Nephron (organoid): ENCODE measurements around the gene NEGR1.

ENCODE experiments used
- H3K27ac Mint-ChIP-seq, 3 experiments: 2 replicates each; pipeline ENCODE4 v1.8.0; 2020; ENCODE audit warnings: mixed read lengths in 3 of 3, mild to moderate bottlenecking in 2 of 3, moderate library complexity in 1 of 3
- H3K27me3 Mint-ChIP-seq: 2 replicates; pipeline ENCODE4 v1.8.0; 2021; ENCODE audit warnings: low read depth, mild to moderate bottlenecking, moderate library complexity, mixed read lengths
- H3K36me3 Mint-ChIP-seq: 2 replicates; pipeline ENCODE4 v1.8.0; 2020; ENCODE audit warnings: low read depth, mixed read lengths
- H3K4me1 Mint-ChIP-seq: 2 replicates; pipeline ENCODE4 v1.8.0; 2020; ENCODE audit warnings: mixed read lengths
- H3K4me3 Mint-ChIP-seq, 3 experiments: 2 replicates each; pipeline ENCODE4 v1.8.0; 2020; ENCODE audit warnings: mild to moderate bottlenecking in 3 of 3, mixed read lengths in 3 of 3, moderate library complexity in 2 of 3
- H3K9me3 Mint-ChIP-seq: 2 replicates; pipeline ENCODE4 v1.8.0; 2020; ENCODE audit warnings: mixed read lengths
- CTCF ChIP-seq, 3 experiments: fragments of 200-600 bp; sonication (generic); IDR thresholded peaks; one replicate each; pipeline ENCODE4 v1.5.0; 2021; ENCODE audit warnings: antibody characterized with exemption in 3 of 3; ENCODE audit not compliant: unreplicated experiment in 3 of 3

NEGR1 gene

DNA sequence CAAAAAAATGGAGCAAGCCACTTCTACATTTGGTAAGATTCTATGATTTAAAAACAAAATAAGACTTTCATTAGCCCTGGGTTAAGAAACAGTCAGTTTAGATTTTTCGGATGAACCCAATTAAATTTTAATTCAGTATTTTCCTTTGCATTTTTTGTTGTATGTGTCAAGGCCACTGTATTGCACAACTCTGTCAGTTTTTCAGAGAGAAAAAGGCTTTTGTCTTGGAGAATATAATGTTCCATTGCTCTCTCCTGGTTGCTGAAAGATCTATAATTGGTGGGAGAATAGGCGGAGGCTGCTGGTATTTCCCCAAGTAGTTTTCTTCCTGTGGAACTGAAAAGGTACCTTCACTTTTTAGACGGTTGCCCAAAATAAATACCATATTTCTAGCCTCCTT is 84.6 kb downstream of the NEGR1 start:
- Mint-ChIP-seq H3K27ac (no peak overlapping the region), H3K27me3 (no peaks in the 10 kb centered on the region), H3K4me1 (no peaks in the 10 kb centered on the region), H3K4me3 (no peak overlapping the region), H3K36me3 (no peaks in the 10 kb centered on the region), H3K9me3 (peaks cover 7% of the 10 kb centered on the region)
- TF ChIP-seq CTCF (IDR thresholded peaks at IDR 0.05; ENCODE audit: unreplicated experiment in 3 of 3), result no peak

DNA sequence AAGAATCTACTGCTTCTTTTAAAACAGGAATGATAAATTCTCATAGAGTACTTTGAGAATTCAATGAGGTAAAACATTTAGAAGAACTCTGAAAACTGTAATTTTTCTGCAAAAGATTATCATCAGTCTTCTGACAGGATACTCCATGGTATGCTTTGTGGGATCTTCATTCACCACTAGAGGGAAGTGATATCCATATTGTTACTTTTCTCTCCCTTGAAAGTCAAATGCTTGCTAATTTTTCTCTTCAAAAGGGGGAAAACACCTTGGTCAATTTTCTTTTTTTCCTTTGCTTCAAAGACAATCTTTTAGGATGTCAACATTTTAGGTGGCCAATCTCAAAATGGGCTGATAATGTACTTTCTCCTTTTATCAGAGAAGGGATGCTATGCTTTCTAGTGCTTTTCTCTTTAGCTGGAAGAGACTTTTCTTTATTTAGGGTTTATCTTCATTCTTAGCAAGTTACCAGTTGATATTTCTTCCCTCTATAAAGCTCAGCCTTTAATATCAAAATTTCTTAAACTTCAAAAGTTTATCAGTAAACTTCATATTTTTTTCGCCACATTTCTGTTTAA is 95.5 kb downstream of the NEGR1 start:
- peaks cover 9% of the 10 kb centered on the region for H3K4me1 Mint-ChIP-seq
- H3K9me3 Mint-ChIP-seq, result no peaks in the 10 kb centered on the region
- peak; percentile 43 to 51 (median 43) for TF ChIP-seq CTCF (IDR thresholded peaks at IDR 0.05; ENCODE audit: unreplicated experiment in 3 of 3)

GRCh38 chr1:72184099-72184701 is 98.1 kb downstream of the NEGR1 start:
- Mint-ChIP-seq H3K36me3 (no peaks in the 10 kb centered on the region), H3K27ac (peak overlapping the region in 2 of 3 experiments; percentile 4 to 26), H3K9me3 (no peaks in the 10 kb centered on the region), H3K4me1 (peaks cover 9% of the 10 kb centered on the region), H3K4me3 (no peak overlapping the region), H3K27me3 (no peaks in the 10 kb centered on the region)
- no peak for TF ChIP-seq CTCF (IDR thresholded peaks at IDR 0.05; ENCODE audit: unreplicated experiment in 3 of 3)

More for the DNA sequence above, 95.5 kb downstream of the NEGR1 start:
- H3K4me3 Mint-ChIP-seq, result no peak overlapping the region
- no peak overlapping the region for H3K27ac Mint-ChIP-seq
- no peaks in the 10 kb centered on the region for H3K27me3 Mint-ChIP-seq
- H3K36me3 Mint-ChIP-seq, result no peaks in the 10 kb centered on the region

- Mint-ChIP-seq H3K9me3 (no peaks in the 10 kb centered on the region), H3K27me3 (no peaks in the 10 kb centered on the region), H3K27ac (no peak overlapping the region), H3K36me3 (no peaks in the 10 kb centered on the region), H3K4me1 (peaks cover 9% of the 10 kb centered on the region), H3K4me3 (no peak overlapping the region)
- no peak for TF ChIP-seq CTCF (IDR thresholded peaks at IDR 0.05; ENCODE audit: unreplicated experiment in 3 of 3)
Measured at GRCh38 chr1:72182859-72183258, 99.5 kb downstream of the NEGR1 start.

- no peak for TF ChIP-seq CTCF (IDR thresholded peaks at IDR 0.05; ENCODE audit: unreplicated experiment in 3 of 3)
Measured at GRCh38 chr1:72178266-72178665, 104.1 kb downstream of the NEGR1 start.

DNA sequence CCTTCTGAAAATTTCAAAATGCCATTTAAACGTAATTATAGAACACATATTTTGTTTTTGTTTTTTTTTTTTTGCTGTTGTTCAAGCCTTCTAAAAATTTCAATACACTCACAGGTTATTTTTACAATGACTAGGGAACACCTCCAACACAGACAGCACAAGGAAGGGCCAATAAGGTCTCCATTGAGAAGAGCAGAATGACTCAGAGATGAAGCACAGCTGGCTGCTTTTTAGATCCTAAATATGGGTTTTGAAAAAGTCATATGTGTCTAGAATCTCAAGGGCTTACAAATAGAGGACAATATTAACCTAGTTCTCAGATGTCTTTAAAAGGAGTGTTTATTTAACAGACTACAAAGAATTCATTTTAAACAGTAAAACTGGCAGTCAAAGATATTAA is 104.6 kb downstream of the NEGR1 start:
- H3K4me1 Mint-ChIP-seq, result no peaks in the 10 kb centered on the region
- no peak overlapping the region for H3K27ac Mint-ChIP-seq

More at GRCh38 chr1:72178266-72178665, 104.1 kb downstream of the NEGR1 start:
- H3K27me3 Mint-ChIP-seq, result no peaks in the 10 kb centered on the region
- no peak overlapping the region for H3K4me3 Mint-ChIP-seq
- H3K9me3 Mint-ChIP-seq, result no peaks in the 10 kb centered on the region
- no peak overlapping the region for H3K27ac Mint-ChIP-seq
- no peaks in the 10 kb centered on the region for H3K36me3 Mint-ChIP-seq
- H3K4me1 Mint-ChIP-seq, result no peaks in the 10 kb centered on the region

More for the DNA sequence above, 104.6 kb downstream of the NEGR1 start:
- TF ChIP-seq CTCF (IDR thresholded peaks at IDR 0.05; ENCODE audit: unreplicated experiment in 3 of 3), result no peak
- H3K36me3 Mint-ChIP-seq, result no peaks in the 10 kb centered on the region
- H3K27me3 Mint-ChIP-seq, result no peaks in the 10 kb centered on the region
- no peak overlapping the region for H3K4me3 Mint-ChIP-seq
- no peaks in the 10 kb centered on the region for H3K9me3 Mint-ChIP-seq
